ENCODE results near the gene TUBA3D.
"Not testable (repeated sequence)": the region's sequence is repeated elsewhere in the genome, so short reads cannot be mapped to it uniquely, and the experiment has no call there.

TUBA3D gene

DNA sequence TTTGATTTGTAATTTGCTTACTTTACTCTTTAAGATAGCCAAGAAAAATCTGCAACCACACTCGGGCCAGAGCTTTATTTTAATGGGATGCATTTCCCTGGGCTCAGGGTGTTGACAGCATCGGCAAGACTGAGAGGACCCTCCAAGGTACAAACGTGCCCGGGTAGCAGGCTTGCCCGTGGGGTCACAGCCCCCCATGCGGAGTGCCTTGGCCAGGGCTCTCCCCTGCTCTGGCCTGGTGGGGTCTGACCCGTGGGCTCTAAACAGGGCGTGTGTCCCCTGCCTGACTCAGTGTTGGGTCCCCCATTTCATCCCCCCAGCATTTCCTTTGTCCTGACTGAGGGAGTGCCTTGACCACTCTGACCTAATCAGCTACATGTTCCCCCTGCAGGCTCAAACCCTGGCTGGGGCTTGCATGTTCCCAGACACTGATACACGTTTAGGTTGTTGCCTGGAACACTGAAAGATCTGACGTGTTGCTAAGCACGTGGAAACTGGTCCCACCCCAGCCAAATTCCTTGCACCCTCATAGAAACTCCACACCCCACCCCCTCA lies 9.1 kb downstream of the TUBA3D start:
- DNase-seq, result not testable (repeated sequence)

DNA sequence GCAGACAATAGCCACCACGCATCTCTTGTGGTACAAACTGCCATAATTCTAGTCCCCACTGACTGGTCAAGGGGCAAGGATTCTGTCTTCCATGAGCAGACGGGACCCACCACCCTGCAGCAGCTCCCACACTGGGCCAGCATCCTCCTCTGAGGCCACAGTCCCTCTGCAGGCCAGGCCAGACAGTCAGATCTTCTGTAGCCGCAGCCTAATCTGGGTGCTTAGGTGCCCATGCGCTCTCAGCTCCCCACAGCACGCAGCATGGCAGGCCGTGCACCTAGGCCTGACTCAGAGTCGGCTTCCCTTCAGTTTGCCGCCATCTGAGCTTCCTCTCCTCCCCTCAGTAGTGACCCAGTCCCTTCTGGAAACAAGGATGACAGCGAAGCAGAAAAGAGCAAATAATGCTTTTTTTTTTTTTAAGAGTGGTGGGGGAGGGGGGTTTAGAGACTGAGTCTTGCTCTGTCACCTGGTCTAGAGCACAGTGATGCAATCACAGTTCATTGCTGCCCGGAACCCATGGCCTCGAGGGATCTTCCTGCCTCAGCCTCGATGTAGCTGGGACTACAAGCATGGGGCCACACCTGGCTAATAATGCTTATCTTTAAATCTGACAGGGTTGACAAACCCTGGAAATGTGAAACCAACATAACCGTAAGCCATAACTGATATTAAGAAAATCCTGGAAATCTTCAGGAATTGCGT lies 10.4 kb downstream of the TUBA3D start:
- not testable (repeated sequence) for DNase-seq

DNA sequence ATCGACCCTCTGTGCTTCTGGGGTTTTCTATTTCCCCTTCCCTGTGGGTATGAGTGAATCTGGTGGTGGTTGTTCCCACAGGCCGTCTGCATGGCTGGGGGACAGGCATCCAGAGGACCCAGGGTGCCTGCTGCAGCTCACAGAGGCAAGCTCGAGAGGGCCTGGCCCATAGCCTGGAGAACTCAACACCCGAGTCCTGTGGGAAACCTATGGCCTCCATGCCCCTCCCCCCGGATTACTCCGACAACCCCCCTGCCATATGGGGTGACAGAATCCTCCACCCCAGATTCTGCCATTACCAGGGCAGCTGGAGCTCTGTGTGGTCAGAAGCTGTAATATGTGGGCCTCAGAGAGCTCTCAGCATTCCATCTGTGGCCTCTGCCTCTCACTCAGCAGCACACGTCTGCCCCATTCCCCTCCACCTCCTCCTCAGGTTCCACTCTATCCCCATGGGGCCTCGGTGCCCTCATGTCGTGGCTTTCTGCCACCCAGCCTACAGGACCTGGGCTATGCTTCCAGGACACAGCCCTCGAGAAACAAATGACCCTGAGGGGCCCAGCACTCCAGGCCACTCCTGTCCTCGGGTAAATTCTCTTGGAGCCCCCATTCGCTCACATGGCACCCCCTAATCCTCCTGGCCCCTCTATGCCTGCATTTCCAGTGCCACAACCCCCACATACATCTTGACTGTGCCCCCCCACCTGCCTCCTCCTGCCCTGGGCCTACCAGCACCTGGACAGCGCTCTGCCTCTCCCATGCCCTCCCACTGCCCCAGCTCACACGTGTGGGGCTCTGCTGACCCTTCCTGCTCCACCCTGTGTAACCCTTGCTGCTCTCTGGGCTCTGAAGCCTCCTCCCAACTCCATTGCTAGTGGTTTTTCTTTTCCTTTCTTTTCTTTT lies 12.6 kb downstream of the TUBA3D start:
- no peak for DNase-seq

DNA sequence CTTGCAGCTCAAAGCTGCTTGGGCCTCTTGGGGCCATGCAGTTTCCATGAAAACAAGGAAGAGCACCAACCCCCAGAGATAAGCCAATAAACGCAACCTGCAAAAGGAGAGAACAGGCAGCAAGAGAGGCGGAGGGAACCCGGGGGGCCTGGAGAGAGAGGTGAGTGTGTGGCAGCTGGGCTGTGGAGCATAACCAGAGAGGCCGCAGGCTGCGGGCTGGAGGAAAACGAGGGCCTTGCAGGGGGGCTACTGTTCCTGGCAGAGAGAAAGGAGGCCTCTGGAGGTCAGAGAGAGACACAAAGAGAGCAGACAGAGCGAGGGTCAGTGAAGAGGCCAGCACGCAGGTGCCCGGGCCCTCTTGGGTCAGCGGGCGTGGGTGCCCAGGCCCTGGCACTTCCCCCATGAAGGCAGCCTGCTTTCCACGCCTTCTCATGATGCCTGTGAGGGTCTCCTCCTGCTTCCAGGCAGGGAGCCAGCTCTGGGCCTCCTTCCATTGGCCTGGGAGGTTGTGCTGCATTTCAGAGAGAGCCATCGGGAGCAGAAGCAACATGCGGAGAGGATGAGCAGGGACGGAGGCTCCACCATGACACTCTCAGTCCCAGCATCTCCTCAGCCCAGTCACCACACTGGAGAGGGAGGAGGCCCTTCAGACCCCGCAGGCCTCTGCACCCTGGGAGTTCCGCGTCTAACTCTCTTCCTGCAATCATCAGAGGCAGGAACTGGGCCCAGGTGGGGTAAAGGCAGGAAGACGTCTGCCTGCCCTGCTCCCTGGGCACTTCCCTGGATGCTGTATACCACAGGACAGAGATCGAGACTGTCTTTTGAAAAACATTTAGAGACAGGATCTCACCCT lies 14.9 kb downstream of the TUBA3D start:
- not testable (repeated sequence) for DNase-seq

DNA sequence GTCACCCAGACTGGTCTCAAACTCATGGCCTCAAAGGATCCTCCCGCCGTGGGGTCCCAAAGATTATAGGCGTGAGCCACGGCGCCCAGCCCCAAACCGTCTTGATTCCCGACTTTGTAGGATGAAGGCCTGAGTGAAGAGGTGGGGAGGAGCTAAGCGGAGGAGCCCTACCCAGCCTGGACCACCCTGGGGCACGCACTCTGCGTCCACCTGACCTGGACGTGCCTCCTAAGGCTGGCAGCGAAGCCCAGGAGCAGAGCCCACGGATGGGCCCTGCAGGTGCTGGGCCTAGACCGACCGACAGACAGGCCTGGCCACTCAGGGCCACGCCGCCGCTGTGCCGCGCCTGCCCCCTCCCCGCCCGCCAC lies 15.5 kb downstream of the TUBA3D start:
- DNase-seq, result not testable (repeated sequence)

DNA sequence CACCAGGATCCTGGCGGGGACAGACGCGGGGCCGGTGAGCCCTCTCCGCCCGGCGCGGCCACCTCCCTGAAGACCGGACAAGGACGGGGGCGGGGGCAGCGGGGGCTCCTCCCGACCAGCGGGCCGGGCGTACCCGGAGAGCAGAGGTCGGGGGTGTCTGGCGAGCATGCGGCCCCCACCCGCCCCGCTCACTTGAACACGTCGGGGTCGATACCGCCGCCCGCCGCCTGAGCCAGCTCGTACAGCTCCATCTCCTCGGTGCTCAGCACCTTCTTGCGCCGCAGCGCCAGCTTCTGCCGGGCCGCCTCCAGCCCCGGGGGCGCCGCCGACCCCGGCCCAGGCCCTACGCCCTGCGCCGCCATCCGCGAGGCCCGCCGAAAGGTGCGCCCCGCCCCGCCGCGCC lies 16.1 kb downstream of the TUBA3D start, which contains the start of gene MZT2A:
Gene MZT2A, minus strand, starts transcription at position 383 of the 403 bp plus-strand sequence. Its CDS starts 21 bp downstream, at position 362.
- DNase-seq, result not testable (repeated sequence)

DNA sequence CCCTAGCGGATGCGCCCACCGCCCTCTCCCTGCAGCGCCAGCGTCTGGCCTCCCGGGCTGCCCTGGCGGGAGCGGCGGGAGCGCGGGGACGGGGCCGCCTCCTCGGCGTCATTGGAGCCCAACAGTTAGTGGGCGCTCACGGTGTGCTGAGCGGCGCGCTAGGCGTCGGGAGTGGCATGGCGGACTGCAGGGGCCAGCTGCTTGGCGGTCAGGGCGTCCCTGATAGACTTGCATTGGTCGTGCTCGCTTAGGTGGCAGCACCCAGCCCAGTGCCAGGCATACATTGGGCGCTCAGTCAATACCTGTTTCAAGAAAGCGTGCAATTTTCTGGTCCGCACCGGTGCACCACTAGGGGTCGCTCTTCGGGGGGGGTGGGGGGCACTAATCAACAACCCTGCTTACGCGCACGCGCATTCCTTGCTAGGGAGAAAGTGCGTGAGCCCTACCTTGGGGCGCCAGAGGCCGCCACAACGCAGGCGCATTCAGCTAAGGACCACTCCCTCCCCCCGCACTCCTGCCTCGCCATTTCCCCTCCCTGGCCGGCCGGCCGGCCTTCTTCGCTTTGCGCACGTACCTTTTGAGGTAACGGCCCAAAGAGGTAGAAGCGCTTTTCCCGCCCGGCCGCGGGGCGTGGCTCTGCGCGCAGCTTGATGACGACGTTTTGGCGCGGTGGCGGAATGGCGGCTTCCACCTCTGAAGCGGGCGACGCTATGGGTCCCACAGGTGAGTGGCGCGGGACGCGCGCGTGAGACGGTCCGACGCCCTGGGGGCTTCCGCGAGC lies 16.7 kb downstream of the TUBA3D start:
- peak; percentile 91 to 99 (median 94) for DNase-seq

DNA sequence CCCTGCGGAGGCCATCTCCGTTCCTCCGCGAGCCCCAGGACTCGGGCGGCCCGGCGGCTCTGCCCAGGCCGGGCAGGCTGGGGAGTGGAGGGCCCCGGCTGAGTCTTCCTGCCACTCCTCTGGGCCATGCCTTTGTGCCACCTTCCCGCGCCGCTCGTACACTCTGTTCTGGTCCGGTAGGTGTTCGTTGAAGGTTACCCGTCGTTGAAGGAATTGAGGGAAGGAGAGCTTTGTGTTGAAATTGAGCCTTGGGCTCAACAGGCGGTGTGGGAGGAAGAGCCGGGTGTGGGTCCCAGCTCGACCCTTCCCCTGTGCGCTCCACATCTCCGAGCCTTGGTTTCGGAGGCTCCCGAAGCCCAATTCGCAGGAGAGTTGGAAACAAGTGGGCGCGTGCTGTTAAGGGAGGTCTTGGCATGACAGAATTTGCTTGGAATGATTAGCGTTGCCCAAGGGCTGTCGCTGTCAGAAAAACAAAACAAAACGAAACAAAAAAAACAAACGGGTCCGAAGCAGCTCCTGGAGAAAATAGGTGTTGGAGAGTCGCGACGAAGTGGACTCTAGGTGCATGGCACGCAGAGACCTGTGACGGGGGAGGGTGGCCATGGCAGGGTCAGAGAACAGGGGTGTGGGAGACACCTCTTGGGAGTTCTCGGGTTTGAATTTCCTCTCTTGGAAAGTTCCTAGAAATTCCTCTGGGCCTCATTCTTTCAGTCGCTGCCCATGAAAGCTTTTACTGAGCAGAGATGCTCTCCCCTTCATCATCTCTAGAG lies 17.5 kb downstream of the TUBA3D start:
- no peak for DNase-seq

DNA sequence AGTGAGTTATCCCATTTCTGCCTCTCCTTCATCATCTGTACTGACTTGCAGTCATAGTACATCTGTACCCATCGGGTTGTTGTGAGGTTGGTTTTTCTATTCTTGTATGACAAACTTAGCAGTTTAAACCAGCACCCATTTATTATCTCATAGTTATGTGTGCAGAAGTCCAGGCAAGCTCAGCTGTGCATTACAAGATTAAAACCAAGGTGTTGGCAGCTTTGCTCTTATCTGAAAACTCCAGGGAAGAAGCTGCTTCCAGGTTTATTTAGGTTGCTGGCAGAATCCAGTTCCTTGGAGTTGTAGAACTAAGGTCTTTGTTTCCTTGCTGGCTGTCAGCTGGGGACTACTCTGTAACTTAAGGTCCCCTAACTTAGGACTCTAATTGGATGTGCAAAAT lies 19.6 kb downstream of the TUBA3D start:
- not testable (repeated sequence) for DNase-seq

DNA sequence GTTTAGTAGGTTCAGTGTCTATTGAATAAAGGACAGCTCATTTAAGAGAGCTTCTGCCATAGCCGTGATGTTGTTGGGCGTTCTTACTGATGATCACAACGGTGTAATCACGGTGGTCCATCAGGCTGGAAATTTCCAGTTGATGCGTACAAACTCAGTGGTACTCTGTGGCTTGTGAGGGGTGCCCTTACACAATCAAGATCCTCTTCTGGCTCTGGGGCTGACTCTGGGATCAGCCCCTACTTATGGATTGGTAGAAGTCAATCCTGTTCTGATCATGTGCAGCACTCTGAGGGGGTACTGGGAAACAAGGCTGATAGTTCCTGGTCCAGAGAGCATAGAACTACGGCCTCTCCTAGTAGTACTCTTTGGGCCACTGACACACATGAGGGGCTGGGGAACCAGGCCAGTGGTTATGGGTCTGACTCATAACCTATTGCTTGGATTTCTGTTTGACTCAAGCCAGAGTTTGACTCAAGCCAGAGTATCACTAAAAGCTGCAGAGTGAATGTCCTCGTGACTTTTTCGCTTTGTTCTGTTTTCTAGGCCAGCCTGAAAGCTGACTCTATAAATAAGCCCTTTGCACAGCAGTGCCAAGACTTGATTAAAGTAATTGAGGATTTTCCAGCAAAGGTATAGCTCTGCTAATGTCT lies 22.5 kb downstream of the TUBA3D start:
- DNase-seq, result not testable (repeated sequence)

DNA sequence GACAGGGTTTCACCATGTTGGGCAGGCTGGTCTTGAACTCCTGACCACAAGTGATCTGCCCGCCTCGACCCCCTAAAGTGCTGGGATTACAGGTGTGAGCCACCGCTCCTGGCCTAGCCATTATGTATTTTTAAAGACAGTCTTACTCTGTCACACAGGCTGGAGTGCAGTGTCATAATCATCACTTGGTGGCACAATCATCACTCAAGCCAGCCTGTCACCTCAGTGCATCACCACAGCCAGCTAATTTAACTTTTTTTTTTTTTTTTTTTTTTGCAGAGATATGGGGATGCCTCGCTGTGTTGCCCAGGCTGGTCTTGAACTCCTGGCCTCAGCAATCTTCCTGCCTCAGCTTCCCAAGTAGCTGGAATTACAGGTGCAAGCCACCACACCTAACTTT lies 27.7 kb downstream of the TUBA3D start:
- not testable (repeated sequence) for DNase-seq

DNA sequence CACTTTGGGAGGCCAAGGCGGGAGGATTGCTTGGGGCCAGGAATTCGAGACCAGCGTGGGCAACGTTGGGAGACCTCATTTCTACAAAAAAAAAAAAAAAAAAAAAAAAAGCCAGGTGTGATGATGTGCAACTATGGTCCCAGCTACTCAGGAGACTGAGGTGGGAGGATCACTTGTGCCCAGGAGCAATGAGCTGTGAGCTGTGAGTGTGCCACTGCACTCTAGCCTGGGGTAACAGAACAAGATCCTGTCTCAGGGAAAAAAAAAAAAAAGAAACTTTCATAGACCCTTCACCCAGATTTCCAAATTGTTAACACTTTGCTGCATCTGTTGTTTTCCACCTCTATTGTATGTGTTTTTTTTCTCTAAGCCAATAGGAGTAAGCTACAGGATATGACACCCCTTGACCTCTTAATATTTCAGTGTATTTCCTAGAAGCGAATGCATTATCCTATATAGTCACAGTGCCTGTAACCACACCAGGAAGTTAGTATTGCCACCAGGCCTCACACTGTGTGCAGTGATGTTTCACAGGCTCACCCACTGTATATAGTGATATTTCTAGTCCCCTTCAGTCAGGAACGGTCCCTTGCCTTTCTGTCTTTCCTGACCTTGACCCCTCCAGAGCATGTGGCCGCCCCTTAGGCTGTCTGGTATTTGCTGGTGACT lies 28.3 kb downstream of the TUBA3D start:
- not testable (repeated sequence) for DNase-seq

DNA sequence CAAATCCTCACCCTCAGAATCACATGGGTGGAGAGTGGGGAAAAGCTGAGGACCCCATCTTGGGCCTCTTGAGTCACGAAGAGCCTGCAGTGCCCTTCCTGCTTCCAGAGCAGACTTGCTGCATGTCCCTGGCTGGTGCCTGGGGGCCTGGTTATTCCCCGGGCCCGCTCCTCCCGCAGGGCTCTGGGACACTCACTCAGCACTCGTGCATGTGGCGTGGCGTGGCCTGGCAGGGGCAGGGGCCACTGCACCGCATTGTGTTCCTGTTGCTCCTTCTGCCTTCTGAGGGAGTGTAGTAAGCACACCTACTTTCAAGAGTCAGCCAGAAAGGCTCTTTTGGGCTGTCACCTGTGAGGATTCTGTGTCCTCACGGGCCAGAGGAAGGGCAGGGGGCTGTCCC lies 33.7 kb downstream of the TUBA3D start:
- DNase-seq, result no peak

DNA sequence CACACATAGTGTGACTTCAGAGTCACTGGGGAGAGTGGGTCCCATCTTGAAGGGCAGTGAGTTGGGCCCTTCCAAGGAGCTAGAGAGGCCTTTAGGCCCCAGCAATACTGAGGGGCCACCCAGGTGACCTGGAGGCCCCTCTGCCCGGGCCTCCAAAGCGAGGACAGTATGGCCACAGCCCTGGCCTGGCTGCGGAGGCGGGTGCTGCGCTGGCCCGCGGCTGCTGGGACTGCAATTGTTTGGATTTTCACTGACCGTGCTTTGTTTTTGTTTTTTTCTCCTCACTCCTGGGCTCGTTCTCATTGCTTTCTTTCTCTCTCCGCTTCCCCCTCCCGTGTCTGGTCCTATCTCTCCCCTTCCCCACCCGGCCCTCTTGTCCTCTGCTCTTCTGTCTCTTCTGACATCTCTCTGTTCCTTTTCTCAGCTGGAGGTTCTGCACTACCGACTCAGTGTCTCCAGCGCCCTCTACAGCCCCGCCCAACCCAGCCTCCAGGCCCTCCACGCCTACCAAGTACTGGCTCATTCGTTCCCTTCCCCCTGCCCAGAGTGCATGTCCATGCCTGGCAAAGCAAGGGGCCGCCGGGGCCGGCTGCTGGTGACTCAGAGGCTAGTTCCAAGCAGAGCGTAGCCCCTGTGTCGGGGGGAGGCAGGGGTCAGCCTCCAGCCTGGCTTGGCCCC lies 35.5 kb downstream of the TUBA3D start:
- DNase-seq, result not testable (repeated sequence)

DNA sequence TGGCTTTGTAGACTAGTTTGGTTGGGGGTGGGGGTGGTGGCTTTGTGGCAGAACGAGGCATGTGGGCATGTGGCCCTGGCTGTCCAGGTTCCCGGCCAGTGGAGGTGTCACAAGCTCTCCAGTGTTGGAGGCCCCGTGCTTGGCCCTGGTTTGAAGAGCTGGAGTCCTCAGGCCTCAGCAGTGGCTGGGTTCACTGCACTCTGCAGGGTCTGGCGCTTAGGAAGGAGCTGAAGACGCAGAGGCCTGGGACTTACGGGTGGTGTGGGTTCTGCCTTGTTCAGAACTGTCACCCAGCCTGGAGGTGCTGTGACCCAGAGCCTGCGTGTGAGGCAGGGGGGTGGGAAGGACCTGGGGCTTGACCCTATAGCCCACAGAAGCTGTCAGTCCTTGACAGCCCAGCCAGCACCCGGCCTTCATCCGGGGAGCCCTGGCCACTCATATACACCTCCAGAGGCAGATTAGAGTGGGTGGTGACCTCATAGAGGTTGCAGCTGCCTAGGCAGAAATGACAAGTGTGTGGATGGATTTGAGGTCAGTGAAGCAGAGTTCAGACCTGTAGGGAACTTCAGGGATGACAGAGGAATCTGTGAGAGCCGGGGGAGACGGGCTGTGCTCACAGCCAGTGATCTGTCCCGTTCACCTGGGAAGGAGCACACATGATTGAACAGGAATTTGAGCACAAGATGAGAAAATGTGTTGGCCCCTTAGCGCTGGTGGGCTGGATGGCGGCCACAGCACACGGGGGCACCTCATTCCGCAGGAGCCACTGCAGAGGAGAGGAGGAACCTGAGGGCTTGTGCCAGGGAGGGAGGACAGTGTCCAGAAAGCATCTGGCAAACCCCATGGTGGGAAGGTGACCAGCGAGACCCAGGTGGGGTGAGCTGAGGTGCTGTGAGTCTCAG lies 36.3 kb downstream of the TUBA3D start:
- not testable (repeated sequence) for DNase-seq

DNA sequence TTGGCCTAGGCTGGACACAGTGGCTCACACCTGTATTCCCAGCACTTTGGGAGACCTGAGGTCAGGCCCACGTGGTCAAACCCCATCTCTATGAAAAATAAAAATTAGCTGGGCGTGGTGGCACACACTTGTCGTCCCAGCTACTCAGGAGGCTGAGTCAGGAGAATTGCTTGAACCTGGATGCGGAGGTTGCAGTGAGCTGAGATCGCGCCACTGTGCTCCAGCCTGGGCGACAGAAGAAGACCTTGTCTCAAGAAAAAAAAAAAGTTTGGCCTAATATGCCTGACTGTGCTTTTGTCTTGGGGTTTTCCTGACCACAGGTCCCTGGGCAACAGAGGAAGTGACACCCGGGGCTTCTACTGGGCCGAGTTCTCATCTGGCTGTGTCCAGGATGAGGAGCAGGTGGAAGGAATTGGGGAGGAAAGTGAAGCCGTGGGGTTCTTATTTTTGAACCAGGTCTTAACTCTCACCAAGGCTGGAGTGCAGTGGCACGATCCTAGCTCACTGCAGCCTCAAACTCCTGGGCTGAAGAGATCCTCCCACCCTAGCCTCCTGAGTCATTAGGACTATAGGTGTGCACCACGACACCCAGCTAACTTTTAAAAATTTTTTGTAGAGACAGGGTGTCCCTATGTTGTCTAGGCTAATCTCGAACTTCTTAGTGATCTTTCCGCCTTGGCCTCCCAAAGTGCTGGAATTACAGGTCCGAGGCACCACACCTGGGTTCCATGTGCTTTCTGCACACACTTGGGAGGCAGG lies 38.7 kb downstream of the TUBA3D start:
- DNase-seq, result not testable (repeated sequence)

DNA sequence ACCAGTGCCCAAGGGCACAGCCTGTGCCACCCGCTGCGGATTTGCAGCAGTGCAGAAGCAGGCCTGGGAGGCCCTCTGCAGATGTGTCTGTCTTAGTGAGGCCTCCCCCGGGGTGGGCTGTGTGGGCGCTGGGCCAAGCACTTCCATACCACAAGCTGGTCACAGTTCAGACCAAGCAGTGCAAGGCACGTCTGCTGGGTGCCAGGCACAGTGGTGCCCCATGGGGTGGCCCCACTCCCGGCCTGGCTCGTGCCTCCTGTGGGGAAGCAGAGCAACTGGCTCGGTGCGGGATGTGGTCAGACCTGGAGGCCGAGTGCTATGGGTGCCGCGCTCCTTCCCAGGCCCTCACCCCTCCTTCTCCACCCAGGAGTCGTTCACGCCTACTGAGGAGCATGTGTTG lies 39.3 kb downstream of the TUBA3D start:
- DNase-seq, result not testable (repeated sequence)

Data from activated naive CD4-positive, alpha-beta T cell (primary cell).